HepG2 (cell line): ENCODE data around the gene RB1. TPM values are rescaled to one million over a fixed set of nuclear protein-coding genes. Genes with fewer than 3 reads are reported as not detected.
A peak's percentile ranks its signal among the peaks of the same experiment; 100 is the strongest.

Source experiments
- ETV6 ChIP-seq: sonication (generic); formaldehyde crosslinking; conservative IDR thresholded peaks from 2 replicates; pipeline ENCODE4 v1.4.0; 2020; ENCODE audit warnings: missing genetic modification reagents
- FOXK1 ChIP-seq: sonication (generic); formaldehyde crosslinking; IDR thresholded peaks from 2 replicates; pipeline ENCODE4 v1.4.0; 2020; ENCODE audit warnings: low read depth, missing genetic modification reagents, borderline replicate concordance
- GABPB1 ChIP-seq: IDR thresholded peaks from 2 replicates; pipeline ENCODE4 v1.6.1; 2016; ENCODE audit warnings: mild to moderate bottlenecking, missing genetic modification reagents, moderate library complexity, missing compliant biosample characterization
- HDAC6 ChIP-seq: fragments of 200-600 bp; sonication (generic); IDR thresholded peaks from 2 replicates; pipeline ENCODE4 v1.7.0; 2017; ENCODE audit warnings: mild to moderate bottlenecking, antibody characterized with exemption, low read length, low read depth
- HIVEP1 ChIP-seq: sonication (generic); formaldehyde crosslinking; IDR thresholded peaks from 2 replicates; pipeline ENCODE4 v1.4.0; 2020; ENCODE audit warnings: mild to moderate bottlenecking, missing genetic modification reagents
- MAFG ChIP-seq: sonication (generic); formaldehyde crosslinking; IDR thresholded peaks from 2 replicates; pipeline ENCODE4 v1.5.1; 2020; ENCODE audit warnings: mild to moderate bottlenecking, missing genetic modification reagents
- MAZ ChIP-seq, 2 experiments: sonication (generic) in 1 of 2; formaldehyde crosslinking in 1 of 2; IDR thresholded peaks; 2 replicates each; pipeline versions ENCODE4 v1.5.0 to v1.6.1; 2012 to 2020; ENCODE audit warnings: low read depth in 2 of 2, mild to moderate bottlenecking in 2 of 2, borderline replicate concordance in 1 of 2, improper control_type of control experiment in 1 of 2, low read length in 1 of 2, missing genetic modification reagents in 1 of 2, moderate library complexity in 1 of 2
- MIER3 ChIP-seq: IDR thresholded peaks from 2 replicates; pipeline ENCODE4 v1.6.1; 2016; ENCODE audit warnings: missing compliant biosample characterization, borderline replicate concordance
- MXD3 ChIP-seq: IDR thresholded peaks from 2 replicates; pipeline ENCODE4 v1.6.1; 2016; ENCODE audit warnings: mild to moderate bottlenecking, missing biosample characterization, missing genetic modification reagents
- MZF1 ChIP-seq: sonication (generic); formaldehyde crosslinking; IDR thresholded peaks from 2 replicates; pipeline ENCODE4 v1.8.1; 2023; ENCODE audit warnings: mild to moderate bottlenecking, missing genetic modification reagents, borderline replicate concordance
- NAIF1 ChIP-seq: sonication (generic); formaldehyde crosslinking; IDR thresholded peaks from 2 replicates; pipeline ENCODE4 v1.5.0; 2020; ENCODE audit warnings: mild to moderate bottlenecking, missing genetic modification reagents, borderline replicate concordance
- NFYC ChIP-seq: IDR thresholded peaks from 2 replicates; pipeline ENCODE4 v1.6.1; 2016; ENCODE audit warnings: missing genetic modification reagents, missing compliant biosample characterization
- SAP130 ChIP-seq: IDR thresholded peaks from 2 replicates; pipeline ENCODE4 v1.6.1; 2016; ENCODE audit warnings: low read depth
- SOX5 ChIP-seq: IDR thresholded peaks from 2 replicates; pipeline ENCODE4 v1.6.1; 2016; ENCODE audit warnings: borderline replicate concordance
- UBTF ChIP-seq: sonication (generic); formaldehyde crosslinking; IDR thresholded peaks from 2 replicates; pipeline ENCODE4 v1.4.0; 2020; ENCODE audit warnings: mild to moderate bottlenecking, missing genetic modification reagents
- ZBTB3 ChIP-seq: sonication (generic); formaldehyde crosslinking; IDR thresholded peaks from 2 replicates; pipeline ENCODE4 v1.4.0; 2020; ENCODE audit warnings: low read depth, mild to moderate bottlenecking, moderate library complexity, missing genetic modification reagents, borderline replicate concordance
- ZBTB43 ChIP-seq: sonication (generic); formaldehyde crosslinking; conservative IDR thresholded peaks from 2 replicates; pipeline ENCODE4 v1.4.0; 2020; ENCODE audit warnings: missing genetic modification reagents
- ZKSCAN8 ChIP-seq: IDR thresholded peaks from 2 replicates; pipeline ENCODE4 v1.6.1; 2016; ENCODE audit warnings: borderline replicate concordance, missing genetic modification reagents, missing compliant biosample characterization
- ZNF17 ChIP-seq: sonication (generic); formaldehyde crosslinking; IDR thresholded peaks from 2 replicates; pipeline ENCODE4 v1.5.0; 2020; ENCODE audit warnings: mild to moderate bottlenecking, missing genetic modification reagents
- ZNF281 ChIP-seq: sonication (generic); formaldehyde crosslinking; IDR thresholded peaks from 2 replicates; pipeline ENCODE4 v1.4.0; 2020; ENCODE audit warnings: missing genetic modification reagents, borderline replicate concordance
- ZNF501 ChIP-seq: sonication (generic); formaldehyde crosslinking; IDR thresholded peaks from 2 replicates; pipeline ENCODE4 v1.5.1; 2020; ENCODE audit warnings: mild to moderate bottlenecking, moderate library complexity, missing genetic modification reagents
- ZNF558 ChIP-seq: sonication (generic); formaldehyde crosslinking; IDR thresholded peaks from 2 replicates; pipeline ENCODE4 v1.9.0; 2022; ENCODE audit warnings: mild to moderate bottlenecking, missing genetic modification reagents, borderline replicate concordance
- ZNF766 ChIP-seq: sonication (generic); formaldehyde crosslinking; IDR thresholded peaks from 2 replicates; pipeline ENCODE4 v1.5.0; 2020; ENCODE audit warnings: missing genetic modification reagents, borderline replicate concordance
- polyA plus RNA-seq, 8 experiments: library from polyadenylated mRNA; depleted of rRNA in 3 of 8; stranded (reverse) in 7 of 8; unstranded in 1 of 8; fragments of >200 nt; fragmentation: Illumina TruSeq in 4 of 8; extraction: Trizol in 4 of 8; gene quantifications; 2 replicates each; pipeline versions ENCODE4 v1.2.1 to v1.2.3, GENCODE V29; 2011 to 2016; ENCODE audit warnings: low read depth in 4 of 8, missing spikeins in 1 of 8, mixed read lengths in 1 of 8; ENCODE audit not compliant: insufficient read depth in 1 of 8
- total RNA-seq, 5 experiments: library from RNA; depleted of rRNA; stranded (reverse); fragments of >200 nt; fragmentation: Illumina TruSeq; extraction: Trizol; gene quantifications; 2 replicates each; pipeline ENCODE4 v1.2.3, GENCODE V29; 2016; ENCODE audit warnings: low read depth in 1 of 5

The RB1 gene
- total and polyA plus RNA-seq, 2 of the 13 experiments (the other 11 are each of a cell fraction or from before 2014, with no cell fraction given), result 15.6 to 23.7 TPM

- TF ChIP-seq ZNF281 (no peak), SOX5 (CRISPR knock-in tag) (0 out of 2 replicates have a peak, but pooled peaks have one; percentile 11), HDAC6 (no peak), NAIF1 (CRISPR knock-in tag) (no peak), ZNF766 (no peak), HIVEP1 (CRISPR knock-in tag) (no peak), ZNF501 (CRISPR knock-in tag) (no peak), ZKSCAN8 (no peak), MIER3 (CRISPR knock-in tag) (no peak), MZF1 (no peak), ZNF558 (CRISPR knock-in tag) (no peak), ZBTB3 (CRISPR knock-in tag) (no peak), FOXK1 (CRISPR knock-in tag) (no peak), NFYC (CRISPR knock-in tag) (no peak), ZNF17 (no peak), MXD3 (CRISPR knock-in tag) (no peak), ZBTB43 (no peak), GABPB1 (CRISPR knock-in tag) (no peak), UBTF (CRISPR knock-in tag) (no peak), SAP130 (no peak; the same call in 1 of the 2 replicates), MAFG (no peak), ETV6 (CRISPR knock-in tag) (no peak), MAZ (IDR thresholded peaks at IDR 0.05; ENCODE audit: borderline replicate concordance, low read depth, low read length) (no peak), MAZ (CRISPR knock-in tag; IDR thresholded peaks at IDR 0.05; ENCODE audit: low read depth) (no peak)
Observed at GRCh38 chr13:48411841-48412531, 108.4 kb downstream of the RB1 start (continued).
